HepG2 (cell line): Measurements from ENCODE around the gene DGCR6L.
"Not testable (repeated sequence)": the region's sequence is repeated elsewhere in the genome, so short reads cannot be mapped to it uniquely, and the experiment has no call there.

ENCODE experiments used
- CREB1 ChIP-seq, 2 experiments: fragments of 450-650 bp in 1 of 2; IDR thresholded peaks; 2 replicates each; pipeline ENCODE4 v1.6.1; 2016 to 2017; ENCODE audit warnings: control low read depth in 1 of 2, mild to moderate bottlenecking in 1 of 2, missing compliant biosample characterization in 1 of 2, missing genetic modification characterization in 1 of 2
- GTF2F1 ChIP-seq: fragments of 150-350 bp; IDR thresholded peaks from 2 replicates; pipeline ENCODE4 v1.6.1; 2014; ENCODE audit warnings: low read length
- IRX3 ChIP-seq: sonication (generic); formaldehyde crosslinking; IDR thresholded peaks from 2 replicates; pipeline ENCODE4 v1.8.1; 2023; ENCODE audit warnings: mild to moderate bottlenecking, low read depth, missing genetic modification reagents, borderline replicate concordance
- JUN ChIP-seq: sonication (generic); formaldehyde crosslinking; IDR thresholded peaks from 2 replicates; pipeline ENCODE4 v1.4.0; 2020; ENCODE audit warnings: mild to moderate bottlenecking, missing genetic modification reagents
- MXI1 ChIP-seq: IDR thresholded peaks from 3 replicates; pipeline ENCODE4 v1.6.1; 2012; ENCODE audit warnings: low read depth, low read length, inconsistent platforms, borderline replicate concordance
- ZFYVE20 ChIP-seq: sonication (generic); formaldehyde crosslinking; IDR thresholded peaks from 2 replicates; pipeline ENCODE4 v1.8.0; 2023; ENCODE audit warnings: low read depth, mild to moderate bottlenecking, moderate library complexity, missing genetic modification reagents, borderline replicate concordance
- ZNF772 ChIP-seq: sonication (generic); formaldehyde crosslinking; IDR thresholded peaks from 2 replicates; pipeline ENCODE4 v1.5.0; 2020; ENCODE audit warnings: mild to moderate bottlenecking, missing genetic modification reagents

DNA sequence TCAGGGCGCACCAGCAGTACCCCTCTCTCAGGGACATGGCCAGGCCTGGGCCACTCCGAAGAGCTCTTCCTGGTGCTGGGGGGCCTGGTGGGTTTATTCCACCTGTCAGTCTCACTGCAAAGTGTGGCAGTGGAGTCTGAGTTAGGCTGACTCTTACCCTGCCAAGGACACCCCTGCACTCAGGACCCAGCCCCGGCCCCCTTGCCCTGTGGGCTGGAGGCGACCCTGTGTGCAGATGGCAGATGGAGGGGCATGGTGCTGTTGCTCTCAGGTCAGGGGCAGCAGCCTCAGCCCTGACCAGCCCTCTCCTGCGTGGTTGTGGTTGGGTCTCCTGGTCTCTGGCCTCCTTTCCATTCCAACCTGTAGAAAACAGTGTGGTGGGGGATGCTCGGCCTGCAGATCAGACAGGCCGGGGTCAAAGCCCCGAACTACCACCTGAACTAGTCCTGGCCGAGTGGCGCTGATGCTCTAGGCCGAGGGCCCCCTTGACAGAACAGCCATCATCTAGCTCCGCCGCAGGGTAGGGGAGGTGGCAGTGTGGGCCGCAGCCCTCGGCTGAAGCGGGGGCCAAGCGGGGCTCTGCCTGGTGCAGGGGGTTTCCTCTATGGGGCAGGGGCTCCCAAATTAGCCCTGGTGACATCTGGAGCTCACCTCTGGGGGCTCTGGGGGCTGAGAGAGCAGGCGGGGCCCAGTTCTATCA, 41.8 kb downstream of the DGCR6L start:
- not testable (repeated sequence) for TF ChIP-seq GTF2F1; MXI1; IRX3; ZNF772; CREB1 (IDR thresholded peaks at IDR 0.05); CREB1 (CRISPR knock-in tag; IDR thresholded peaks at IDR 0.05); JUN; ZFYVE20 (CRISPR knock-in tag)
